NCI-H187 (cell line): ENCODE data around the gene PFDN1.

Experiments
- DNase-seq, 2 experiments: peaks; one replicate each; lab custom pipeline; 2025; lab: John Stamatoyannopoulos, UW

Gene PFDN1

GRCh38 chr5:140295414-140295813 lies 7.5 kb downstream of the PFDN1 start:
- DNase-seq: no peak

- DNase-seq: no peak
These were observed 8.1 kb downstream of the PFDN1 start for GRCh38 chr5:140294753-140295152.

GRCh38 chr5:140293849-140294100 lies 9.1 kb downstream of the PFDN1 start:
- DNase-seq: no peak

GRCh38 chr5:140293091-140293848 lies 9.6 kb downstream of the PFDN1 start:
- DNase-seq: no peak

- DNase-seq: no peak
These were observed 10.5 kb downstream of the PFDN1 start for GRCh38 chr5:140292212-140293036.

GRCh38 chr5:140287801-140288521 lies 14.9 kb downstream of the PFDN1 start:
- no peak for DNase-seq

GRCh38 chr5:140286424-140286823 lies 16.5 kb downstream of the PFDN1 start:
- no peak for DNase-seq

GRCh38 chr5:140284013-140284412 lies 18.9 kb downstream of the PFDN1 start:
- no peak for DNase-seq

GRCh38 chr5:140282266-140282665 lies 20.6 kb downstream of the PFDN1 start:
- no peak for DNase-seq

GRCh38 chr5:140275837-140276236 lies 27.1 kb downstream of the PFDN1 start:
- DNase-seq: no peak

- DNase-seq: no peak
These were observed 29.5 kb downstream of the PFDN1 start for GRCh38 chr5:140273401-140273877.

GRCh38 chr5:140270008-140270407 lies 32.9 kb downstream of the PFDN1 start:
- DNase-seq: no peak

GRCh38 chr5:140267559-140268018 lies 35.3 kb downstream of the PFDN1 start:
- DNase-seq: no peak

- no peak for DNase-seq
These were observed 35.7 kb downstream of the PFDN1 start for GRCh38 chr5:140267201-140267540.

GRCh38 chr5:140266471-140267200 lies 36.3 kb downstream of the PFDN1 start:
- DNase-seq: no peak

GRCh38 chr5:140265845-140266244 lies 37.1 kb downstream of the PFDN1 start:
- no peak for DNase-seq

- no peak for DNase-seq
These were observed 40.1 kb downstream of the PFDN1 start for GRCh38 chr5:140262839-140263238.

GRCh38 chr5:140262221-140262620 lies 40.7 kb downstream of the PFDN1 start:
- DNase-seq: no peak

- DNase-seq: no peak
These were observed 41.3 kb downstream of the PFDN1 start for GRCh38 chr5:140261403-140262171.

GRCh38 chr5:140260089-140260656 lies 42.7 kb downstream of the PFDN1 start:
- DNase-seq: no peak

- DNase-seq: no peak
These were observed 43.4 kb downstream of the PFDN1 start for GRCh38 chr5:140259500-140259899.
